OCI-LY1 (cell line): Measurements from ENCODE around the gene GABBR2.

Experiments used
- EZH2 ChIP-seq: fragments of 200-600 bp; sonication (generic), shearing (Covaris generic); IDR thresholded peaks from 2 replicates; pipeline ENCODE4 v1.8.0; 2017; ENCODE audit warnings: borderline replicate concordance, mixed run types, mild to moderate bottlenecking, antibody characterized with exemption, low read length, moderate library complexity, mixed read lengths
- TF ChIP-seq, protein P1 (sequence below): fragments of 200-600 bp; sonication (generic), shearing (Covaris generic); IDR thresholded peaks from 2 replicates; pipeline ENCODE4 v1.5.1; 2017; ENCODE audit warnings: mild to moderate bottlenecking, antibody characterized with exemption, low read length, moderate library complexity, mixed read lengths

GRCh38 chr9:98370300-98370975 lies 338.3 kb downstream of the GABBR2 start:
- TF ChIP-seq, protein P1, sequence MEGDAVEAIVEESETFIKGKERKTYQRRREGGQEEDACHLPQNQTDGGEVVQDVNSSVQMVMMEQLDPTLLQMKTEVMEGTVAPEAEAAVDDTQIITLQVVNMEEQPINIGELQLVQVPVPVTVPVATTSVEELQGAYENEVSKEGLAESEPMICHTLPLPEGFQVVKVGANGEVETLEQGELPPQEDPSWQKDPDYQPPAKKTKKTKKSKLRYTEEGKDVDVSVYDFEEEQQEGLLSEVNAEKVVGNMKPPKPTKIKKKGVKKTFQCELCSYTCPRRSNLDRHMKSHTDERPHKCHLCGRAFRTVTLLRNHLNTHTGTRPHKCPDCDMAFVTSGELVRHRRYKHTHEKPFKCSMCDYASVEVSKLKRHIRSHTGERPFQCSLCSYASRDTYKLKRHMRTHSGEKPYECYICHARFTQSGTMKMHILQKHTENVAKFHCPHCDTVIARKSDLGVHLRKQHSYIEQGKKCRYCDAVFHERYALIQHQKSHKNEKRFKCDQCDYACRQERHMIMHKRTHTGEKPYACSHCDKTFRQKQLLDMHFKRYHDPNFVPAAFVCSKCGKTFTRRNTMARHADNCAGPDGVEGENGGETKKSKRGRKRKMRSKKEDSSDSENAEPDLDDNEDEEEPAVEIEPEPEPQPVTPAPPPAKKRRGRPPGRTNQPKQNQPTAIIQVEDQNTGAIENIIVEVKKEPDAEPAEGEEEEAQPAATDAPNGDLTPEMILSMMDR, result no peak
- no peak for TF ChIP-seq EZH2
